HepG2 (cell line): ENCODE results near the gene CSF3R. TPM values are rescaled to one million over a fixed set of nuclear protein-coding genes. Genes with fewer than 3 reads are reported as not detected.

ENCODE experiments used
- ATRX ChIP-seq: sonication (generic); formaldehyde crosslinking; IDR thresholded peaks from 2 replicates; pipeline ENCODE4 v1.4.0; 2020; ENCODE audit warnings: missing genetic modification reagents, borderline replicate concordance
- CAMTA2 ChIP-seq: sonication (generic); formaldehyde crosslinking; IDR thresholded peaks from 2 replicates; pipeline ENCODE4 v1.4.0; 2020; ENCODE audit warnings: mild to moderate bottlenecking, missing genetic modification reagents, borderline replicate concordance
- ELF4 ChIP-seq: sonication (generic); formaldehyde crosslinking; IDR thresholded peaks from 2 replicates; pipeline ENCODE4 v1.5.0; 2020; ENCODE audit warnings: missing genetic modification reagents, mild to moderate bottlenecking, moderate library complexity, borderline replicate concordance
- HMG20B ChIP-seq: conservative IDR thresholded peaks from 2 replicates; pipeline ENCODE4 v1.6.1; 2016; ENCODE audit warnings: missing genetic modification reagents, missing compliant biosample characterization
- KDM3A ChIP-seq: IDR thresholded peaks from 2 replicates; pipeline ENCODE4 v1.6.1; 2018; ENCODE audit warnings: low read depth, missing compliant biosample characterization
- MAZ ChIP-seq, 2 experiments: sonication (generic) in 1 of 2; formaldehyde crosslinking in 1 of 2; IDR thresholded peaks; 2 replicates each; pipeline versions ENCODE4 v1.5.0 to v1.6.1; 2012 to 2020; ENCODE audit warnings: low read depth in 2 of 2, mild to moderate bottlenecking in 2 of 2, borderline replicate concordance in 1 of 2, improper control_type of control experiment in 1 of 2, low read length in 1 of 2, missing genetic modification reagents in 1 of 2, moderate library complexity in 1 of 2
- NPAS2 ChIP-seq: sonication (generic); formaldehyde crosslinking; IDR thresholded peaks from 2 replicates; pipeline ENCODE4 v1.8.0; 2022; ENCODE audit warnings: mild to moderate bottlenecking, missing genetic modification reagents, borderline replicate concordance
- PATZ1 ChIP-seq: sonication (generic); formaldehyde crosslinking; IDR thresholded peaks from 2 replicates; pipeline ENCODE4 v1.4.0; 2020; ENCODE audit warnings: missing genetic modification reagents
- PREB ChIP-seq: sonication (generic); formaldehyde crosslinking; IDR thresholded peaks from 2 replicates; pipeline ENCODE4 v1.4.0; 2020; ENCODE audit warnings: missing genetic modification reagents
- SAFB2 ChIP-seq: sonication (generic); formaldehyde crosslinking; IDR thresholded peaks from 2 replicates; pipeline ENCODE4 v1.5.1; 2020; ENCODE audit warnings: missing genetic modification reagents, low read depth, mild to moderate bottlenecking, borderline replicate concordance
- SOX13 ChIP-seq, 3 experiments: fragments of 450-650 bp in 1 of 3; sonication (generic) in 1 of 3; formaldehyde crosslinking in 1 of 3; IDR thresholded peaks in 2 of 3; conservative IDR thresholded peaks in 1 of 3; 2 replicates each; pipeline versions ENCODE4 v1.5.0 to v1.6.1; 2016 to 2020; ENCODE audit warnings: antibody characterized with exemption in 1 of 3, mild to moderate bottlenecking in 1 of 3, missing compliant biosample characterization in 1 of 3, missing genetic modification reagents in 1 of 3, moderate library complexity in 1 of 3
- WIZ ChIP-seq: sonication (generic); formaldehyde crosslinking; IDR thresholded peaks from 2 replicates; pipeline ENCODE4 v1.5.1; 2020; ENCODE audit warnings: mild to moderate bottlenecking, missing genetic modification reagents
- ZNF224 ChIP-seq: sonication (generic); formaldehyde crosslinking; IDR thresholded peaks from 2 replicates; pipeline ENCODE4 v1.5.0; 2020; ENCODE audit warnings: mild to moderate bottlenecking, missing genetic modification reagents
- ZNF383 ChIP-seq: sonication (generic); formaldehyde crosslinking; IDR thresholded peaks from 2 replicates; pipeline ENCODE4 v1.4.0; 2020; ENCODE audit warnings: missing genetic modification reagents, mild to moderate bottlenecking, borderline replicate concordance
- ZNF513 ChIP-seq: sonication (generic); formaldehyde crosslinking; conservative IDR thresholded peaks from 2 replicates; pipeline ENCODE4 v1.5.0; 2020; ENCODE audit warnings: missing genetic modification reagents
- ZNF574 ChIP-seq: sonication (generic); formaldehyde crosslinking; IDR thresholded peaks from 2 replicates; pipeline ENCODE4 v1.4.0; 2020; ENCODE audit warnings: missing genetic modification reagents
- ZXDC ChIP-seq: sonication (generic); formaldehyde crosslinking; IDR thresholded peaks from 2 replicates; pipeline ENCODE4 v1.5.0; 2020; ENCODE audit warnings: mild to moderate bottlenecking, missing genetic modification reagents
- polyA plus RNA-seq, 8 experiments: library from polyadenylated mRNA; depleted of rRNA in 3 of 8; stranded (reverse) in 7 of 8; unstranded in 1 of 8; fragments of >200 nt; fragmentation: Illumina TruSeq in 4 of 8; extraction: Trizol in 4 of 8; gene quantifications; 2 replicates each; pipeline versions ENCODE4 v1.2.1 to v1.2.3, GENCODE V29; 2011 to 2016; ENCODE audit warnings: low read depth in 4 of 8, missing spikeins in 1 of 8, mixed read lengths in 1 of 8; ENCODE audit not compliant: insufficient read depth in 1 of 8
- total RNA-seq, 5 experiments: library from RNA; depleted of rRNA; stranded (reverse); fragments of >200 nt; fragmentation: Illumina TruSeq; extraction: Trizol; gene quantifications; 2 replicates each; pipeline ENCODE4 v1.2.3, GENCODE V29; 2016; ENCODE audit warnings: low read depth in 1 of 5

CSF3R gene
- total and polyA plus RNA-seq, 2 of the 13 experiments (the other 11 are each of a cell fraction or from before 2014, with no cell fraction given) = 11.9 to 28.8 TPM

GRCh38 chr1:36516372-36517010 is 33.8 kb upstream of the CSF3R start (continued):
- no peak for TF ChIP-seq ZNF513 (CRISPR knock-in tag)
- TF ChIP-seq PREB (CRISPR knock-in tag) = no peak
- no peak for TF ChIP-seq ZNF383
- no peak for TF ChIP-seq NPAS2 (CRISPR knock-in tag)
- no peak for TF ChIP-seq KDM3A (CRISPR knock-in tag)
- TF ChIP-seq HMG20B (CRISPR knock-in tag) = no peak
- TF ChIP-seq PATZ1 (CRISPR knock-in tag) = peak; percentile 73
- TF ChIP-seq SAFB2 = 0 out of 2 replicates have a peak, but pooled peaks have one; percentile 29
- 0 out of 2 replicates have a peak, but pooled peaks have one; percentile 35 for TF ChIP-seq MAZ (IDR thresholded peaks at IDR 0.05; ENCODE audit: borderline replicate concordance, low read depth, low read length)
- TF ChIP-seq MAZ (CRISPR knock-in tag; IDR thresholded peaks at IDR 0.05; ENCODE audit: low read depth) = no peak
- no peak for TF ChIP-seq SOX13 (IDR thresholded peaks at IDR 0.05)
- peak in 1 of 2 experiments; percentile 25; a peak in 1 of 4 replicates for TF ChIP-seq SOX13 (CRISPR knock-in tag; conservative IDR thresholded peaks at IDR 0.05 in 1 of 2, IDR thresholded peaks at IDR 0.05 in 1 of 2)
- TF ChIP-seq CAMTA2 = no peak
- TF ChIP-seq WIZ = 0 out of 2 replicates have a peak, but pooled peaks have one; percentile 48
- no peak for TF ChIP-seq ZXDC (CRISPR knock-in tag)
- TF ChIP-seq ELF4 (CRISPR knock-in tag) = no peak
- no peak for TF ChIP-seq ATRX (CRISPR knock-in tag)
- no peak for TF ChIP-seq ZNF224 (CRISPR knock-in tag)
- 0 out of 2 replicates have a peak, but pooled peaks have one; percentile 24 for TF ChIP-seq ZNF574
